HG03342 (cell line): Measurements from ENCODE around the gene ELP4.
A peak's percentile ranks its signal among the peaks of the same experiment; 100 is the strongest.
"Not testable (repeated sequence)": the region's sequence is repeated elsewhere in the genome, so short reads cannot be mapped to it uniquely, and the experiment has no call there.

ENCODE experiments used
- ATAC-seq: cut with Tn5 transposase; IDR thresholded peaks from one replicate; pipeline ENCODE4 v1.9.1; 2021; ENCODE audit warnings: mild to moderate bottlenecking, moderate library complexity; ENCODE audit not compliant: unreplicated experiment

ELP4 gene

DNA sequence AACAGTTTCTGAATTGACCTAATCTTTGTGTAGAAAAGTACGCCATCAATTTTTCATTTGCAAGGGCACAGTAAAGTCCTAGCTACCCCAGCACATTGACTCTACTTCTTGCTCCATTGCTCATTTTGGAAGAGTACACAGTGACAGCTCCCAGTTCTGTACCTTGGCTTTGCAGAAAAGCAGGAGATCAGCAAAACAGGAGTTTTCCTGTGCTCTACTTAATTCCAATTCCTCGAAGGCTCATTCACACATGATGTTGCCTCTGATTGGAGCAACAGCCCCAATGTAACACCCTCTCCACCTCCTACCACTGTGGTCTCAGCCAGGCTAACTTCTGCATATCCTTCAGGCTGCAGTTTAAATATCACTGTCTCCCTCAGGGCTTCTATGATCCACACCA is 182.9 kb downstream of the ELP4 start:
- no peak for ATAC-seq

DNA sequence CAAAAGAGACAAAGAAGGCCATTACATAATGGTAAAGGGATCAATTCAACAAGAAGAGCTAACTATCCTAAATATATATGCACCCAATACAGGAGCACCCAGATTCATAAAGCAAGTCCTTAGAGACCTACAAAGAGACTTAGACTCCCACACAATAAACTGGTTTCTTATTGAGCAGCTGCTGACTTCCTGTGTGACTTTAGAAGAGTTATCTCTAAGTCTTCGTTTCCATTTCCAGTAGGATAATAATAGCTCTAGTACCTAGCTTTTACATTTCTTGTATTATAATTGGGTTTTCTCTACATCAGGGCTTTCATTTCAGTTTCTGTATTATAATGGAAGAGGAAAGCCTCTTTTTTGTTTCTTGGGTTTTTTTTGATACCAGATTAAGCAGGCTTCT is 187.5 kb downstream of the ELP4 start:
- peak; percentile 97 for ATAC-seq

DNA sequence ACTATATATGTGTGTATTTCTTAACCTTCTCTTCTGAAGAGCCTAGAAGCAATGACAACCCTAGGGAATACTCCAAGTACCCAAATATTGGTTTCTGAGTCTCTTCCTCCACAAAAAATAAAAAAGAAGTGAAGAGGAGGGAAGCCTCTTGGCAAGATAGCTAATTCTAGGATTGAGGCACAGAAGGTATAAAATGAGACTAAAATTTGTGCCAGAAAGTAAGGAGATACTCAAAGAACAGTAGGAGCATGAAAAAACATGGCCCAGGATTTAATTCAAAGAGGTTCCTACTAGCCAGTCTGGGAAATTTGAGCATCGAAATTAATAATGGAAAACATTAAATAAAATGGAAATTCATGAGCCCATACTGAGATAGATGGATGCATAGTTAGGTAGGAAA is 189.5 kb downstream of the ELP4 start:
- ATAC-seq, result no peak

DNA sequence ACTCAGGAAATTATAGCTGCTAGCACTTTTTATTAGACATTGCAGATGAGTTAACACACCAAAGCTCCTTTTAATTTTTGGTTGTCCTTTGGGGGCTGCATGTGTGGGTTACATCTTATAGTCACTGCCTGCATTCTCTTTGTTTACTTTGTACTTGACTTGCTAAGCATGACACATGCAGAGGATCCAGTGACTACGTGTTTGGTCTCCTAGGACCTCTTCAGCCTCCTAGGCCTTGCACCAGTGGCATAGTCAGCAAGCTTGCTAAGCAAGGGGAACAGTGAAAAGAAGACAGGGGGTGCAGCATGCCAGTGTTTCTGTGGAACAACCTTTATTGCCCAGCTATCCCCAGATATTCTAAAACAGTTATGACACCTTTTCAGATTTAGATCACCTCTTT is 193.4 kb downstream of the ELP4 start:
- ATAC-seq, result no peak

DNA sequence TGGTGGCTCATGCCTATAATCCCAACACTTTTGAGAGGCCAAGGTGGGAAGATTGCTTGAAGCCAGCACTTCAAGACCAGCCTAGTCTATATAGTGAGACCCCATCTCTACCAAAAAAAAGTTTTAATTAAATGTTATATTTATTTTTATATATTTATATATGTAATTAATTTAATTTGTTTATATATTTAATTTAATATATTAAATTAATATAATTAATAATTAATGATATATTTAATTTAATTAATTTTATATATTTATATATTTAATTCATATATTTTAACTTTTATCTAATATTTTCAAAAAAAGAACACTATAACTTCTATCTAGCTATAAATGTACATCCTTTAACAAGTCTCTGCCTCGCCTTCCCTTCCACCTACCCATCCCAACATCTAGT is 196.8 kb downstream of the ELP4 start:
- ATAC-seq, result no peak

DNA sequence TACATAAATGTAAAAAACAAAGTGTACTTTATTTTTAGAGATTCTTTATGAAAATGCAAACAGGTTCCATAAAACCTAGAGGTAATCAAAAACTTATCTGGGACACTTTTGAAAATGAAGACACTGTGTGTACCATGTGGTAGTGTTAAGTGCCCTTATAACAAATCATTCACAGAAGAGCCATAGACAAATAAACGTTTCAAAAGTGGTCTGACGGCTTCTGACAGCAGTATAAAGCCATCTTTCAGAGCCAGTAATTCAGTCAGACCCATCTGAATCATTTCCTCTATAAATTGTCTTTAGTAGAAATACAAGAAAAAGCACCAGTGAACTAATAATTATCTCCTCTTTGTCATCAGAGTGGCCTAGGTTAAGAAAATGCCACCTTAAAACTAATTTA is 201.6 kb downstream of the ELP4 start:
- no peak for ATAC-seq

DNA sequence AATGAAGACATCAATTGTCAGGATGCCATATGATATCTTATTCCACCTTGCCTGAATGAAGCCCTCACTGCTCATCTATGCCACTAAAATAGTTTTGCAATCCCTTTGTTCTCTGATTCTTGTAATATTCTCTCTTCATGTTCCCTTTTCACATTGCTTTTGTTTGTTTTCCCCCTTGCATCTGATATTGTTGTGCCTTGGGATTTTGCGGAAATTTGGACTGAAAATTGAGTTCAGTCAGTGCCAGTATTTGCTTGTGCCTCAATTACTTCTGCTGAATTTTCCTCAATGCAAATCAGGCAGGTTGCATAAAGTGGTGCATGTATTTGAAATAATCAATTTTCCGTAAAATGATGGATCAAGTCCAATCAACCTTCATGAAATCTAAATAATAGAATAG is 203.3 kb downstream of the ELP4 start:
- ATAC-seq, result no peak

DNA sequence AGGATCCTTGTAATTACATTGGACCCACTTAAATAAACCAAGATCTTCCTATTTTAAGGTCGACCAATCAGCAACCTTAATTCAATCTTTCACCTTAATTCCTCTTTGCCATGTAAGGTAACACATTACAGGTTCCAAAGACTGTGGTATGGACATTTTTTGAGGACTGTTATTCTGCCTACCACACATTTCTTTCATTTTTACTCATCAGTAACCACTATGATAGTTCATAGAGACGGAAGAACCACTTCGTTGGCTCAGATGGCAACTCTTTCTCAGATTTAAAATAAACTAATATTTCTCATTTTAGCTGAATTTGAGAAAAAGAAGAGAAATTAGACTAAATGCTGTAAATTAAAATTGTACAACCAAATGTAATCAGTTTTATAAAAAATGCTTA is 205.3 kb downstream of the ELP4 start:
- ATAC-seq, result no peak

DNA sequence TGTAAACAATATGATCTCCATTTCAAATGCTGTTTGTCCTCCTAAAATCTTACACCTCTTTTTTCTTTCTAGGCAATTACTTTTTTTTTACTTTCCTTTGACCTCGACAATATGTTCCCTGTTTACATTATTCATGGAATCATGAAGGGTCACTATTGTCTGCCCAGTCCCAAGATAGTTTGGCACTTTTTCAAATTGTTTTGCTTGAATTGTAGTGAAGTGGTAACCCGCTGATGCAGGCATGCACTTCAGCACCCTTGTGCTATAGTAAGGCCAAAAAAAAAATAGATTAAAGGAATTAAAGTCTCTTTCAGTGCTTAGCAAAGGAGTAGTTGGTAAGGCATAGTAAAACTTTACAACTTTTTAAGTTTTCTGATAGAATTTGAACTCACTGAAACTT is 210.7 kb downstream of the ELP4 start:
- ATAC-seq, result no peak

DNA sequence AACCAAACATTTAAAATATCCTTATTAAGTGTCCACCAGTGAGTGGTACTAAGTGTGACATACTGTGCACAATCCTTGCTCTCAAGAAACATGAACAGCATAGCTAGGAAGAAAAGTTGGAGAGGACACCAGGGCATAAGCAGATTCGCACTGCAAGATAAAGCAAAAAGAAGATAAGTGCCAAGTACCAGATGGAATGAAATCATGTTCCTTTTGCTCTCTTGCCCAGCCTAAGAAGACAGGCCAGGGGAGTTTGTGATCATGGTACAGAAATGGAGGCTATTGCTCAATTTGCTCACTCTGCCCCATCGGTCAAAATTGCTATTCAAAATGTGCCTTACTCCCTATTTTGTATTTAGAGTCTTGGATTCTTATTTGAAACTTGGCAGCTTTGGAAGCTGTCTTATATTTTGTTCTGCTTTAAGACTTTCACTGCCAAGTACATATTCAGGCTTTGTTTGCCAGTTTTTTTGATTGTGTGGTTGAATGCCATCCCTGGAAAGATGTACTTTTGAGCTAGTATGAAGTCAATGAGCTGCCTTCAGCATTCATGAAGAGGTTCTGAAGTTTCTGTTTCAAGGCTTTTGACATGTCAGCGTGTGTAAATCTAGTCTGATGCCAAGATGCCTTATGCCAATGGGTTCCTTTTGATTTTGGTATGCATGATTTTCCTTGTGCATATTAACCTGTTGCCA is 211.3 kb downstream of the ELP4 start:
- no peak for ATAC-seq

DNA sequence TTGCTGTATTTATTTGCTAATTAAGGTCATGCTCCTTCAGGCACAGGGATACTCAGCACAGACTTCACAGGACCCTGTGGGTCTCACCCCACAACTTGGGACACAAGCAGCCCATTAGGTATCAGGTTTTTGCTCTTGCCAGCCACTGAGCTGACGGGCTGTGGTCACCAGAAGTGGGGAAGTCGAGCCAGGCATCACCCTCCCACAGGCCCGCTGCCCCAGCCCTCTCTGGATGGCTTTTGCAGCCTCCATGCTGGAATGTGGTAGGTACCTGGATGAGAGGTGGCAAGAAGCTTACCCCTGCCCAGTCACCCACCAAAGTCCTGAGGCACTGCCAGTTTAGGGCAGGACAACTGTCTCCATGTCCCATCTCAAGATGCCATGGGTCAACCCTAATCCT is 213.2 kb downstream of the ELP4 start:
- no peak for ATAC-seq

DNA sequence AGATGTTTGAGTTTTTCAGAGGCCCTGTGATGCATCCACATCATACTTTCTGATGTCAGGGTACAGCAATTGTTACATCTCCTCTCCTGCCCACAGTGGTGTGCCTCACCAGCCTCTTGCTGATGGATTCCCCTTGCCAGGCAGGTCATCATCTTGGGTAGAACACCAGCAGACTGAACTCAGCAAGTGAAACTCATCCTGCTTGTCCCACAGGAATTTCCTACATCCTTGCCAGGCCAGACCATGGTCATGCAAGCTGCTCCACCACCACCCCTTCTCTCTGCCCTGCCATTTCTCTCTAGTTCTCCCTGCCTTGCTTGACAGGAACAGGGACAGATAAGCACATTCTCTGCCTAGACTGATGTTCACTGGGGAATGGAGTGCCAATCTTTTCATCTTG is 215.6 kb downstream of the ELP4 start:
- ATAC-seq, result no peak

DNA sequence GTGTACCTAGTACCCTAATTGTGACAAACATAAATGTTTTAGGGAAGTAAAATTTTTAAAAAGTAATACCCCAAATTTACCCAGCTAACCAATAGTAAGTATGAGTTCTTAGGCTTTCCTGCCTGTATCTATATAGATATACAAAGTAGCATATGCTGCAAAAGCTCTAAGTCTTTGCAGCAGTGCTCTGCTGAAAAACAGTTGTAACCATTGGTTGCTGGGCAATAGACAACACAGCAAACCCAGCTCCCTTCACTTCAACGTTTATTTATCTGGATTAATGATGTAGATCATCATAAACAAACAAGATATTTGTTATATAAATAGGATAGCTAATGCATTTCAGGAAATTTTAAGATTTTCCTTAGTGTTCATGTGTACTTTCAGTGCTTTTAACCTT is 218.9 kb downstream of the ELP4 start:
- no peak for ATAC-seq

DNA sequence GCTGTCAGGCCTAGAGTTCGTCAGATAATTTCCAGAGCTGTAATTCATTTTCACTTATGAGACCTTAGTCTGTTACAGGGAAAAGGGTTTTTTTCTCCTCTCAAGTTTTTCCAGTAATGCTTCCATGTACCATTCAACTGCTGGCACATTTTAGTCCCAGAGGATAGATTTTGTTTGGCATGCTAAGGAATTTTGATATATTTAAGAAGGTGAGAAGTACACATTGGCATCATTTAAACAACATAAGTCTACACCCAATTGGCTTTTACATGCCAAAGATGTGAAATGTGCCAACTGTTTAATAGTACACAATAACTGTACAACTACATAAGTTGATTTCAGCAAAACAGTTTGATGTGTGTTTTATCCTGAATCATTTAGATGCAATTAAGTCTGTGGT is 230.6 kb downstream of the ELP4 start:
- no peak for ATAC-seq

DNA sequence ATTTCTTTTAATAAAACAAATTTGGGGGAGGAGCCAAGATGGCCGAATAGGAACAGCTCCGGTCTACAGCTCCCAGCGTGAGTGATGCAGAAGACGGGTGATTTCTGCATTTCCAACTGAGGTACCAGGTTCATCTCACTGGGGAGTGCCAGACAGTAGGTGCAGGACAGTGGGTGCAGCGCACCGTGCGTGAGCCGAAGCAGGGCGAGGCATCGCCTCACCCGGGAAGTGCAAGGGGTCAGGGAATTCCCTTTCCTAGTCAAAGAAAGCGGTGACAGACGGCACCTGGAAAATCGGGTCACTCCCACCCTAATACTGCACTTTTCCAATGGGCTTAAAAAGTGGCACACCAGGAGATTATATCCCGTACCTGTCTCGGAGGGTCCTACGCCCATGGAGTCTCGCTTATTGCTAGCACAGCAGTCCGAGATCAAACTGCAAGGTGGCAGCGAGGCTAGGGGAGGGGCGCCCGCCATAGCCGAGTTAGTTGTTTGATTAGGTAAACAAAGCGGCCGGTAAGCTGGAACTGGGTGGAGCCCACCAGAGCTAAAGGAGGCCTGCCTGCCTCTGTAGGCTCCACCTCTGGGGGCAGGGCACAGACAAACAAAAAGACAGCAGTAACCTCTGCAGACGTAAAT is 231.3 kb downstream of the ELP4 start:
- ATAC-seq, result not testable (repeated sequence)

DNA sequence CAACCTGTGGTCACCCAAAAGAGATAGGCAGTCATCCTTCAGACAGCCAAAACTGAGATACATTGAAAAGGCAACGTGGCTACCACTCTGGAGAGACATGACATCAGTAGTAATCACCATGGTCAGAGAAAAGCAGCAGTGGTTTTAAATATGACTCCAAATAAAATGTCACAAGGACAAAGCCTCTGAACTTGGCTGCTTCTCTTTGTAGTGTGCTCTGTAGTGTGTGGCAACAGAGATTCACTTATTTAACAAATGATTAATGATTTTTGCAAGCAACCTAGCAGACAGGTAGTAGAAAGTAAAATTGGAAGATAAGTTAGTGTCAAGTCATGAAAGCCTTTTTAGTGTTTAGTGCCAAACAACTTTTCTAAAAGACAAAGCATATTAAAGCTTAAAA is 238.0 kb downstream of the ELP4 start:
- ATAC-seq, result no peak

DNA sequence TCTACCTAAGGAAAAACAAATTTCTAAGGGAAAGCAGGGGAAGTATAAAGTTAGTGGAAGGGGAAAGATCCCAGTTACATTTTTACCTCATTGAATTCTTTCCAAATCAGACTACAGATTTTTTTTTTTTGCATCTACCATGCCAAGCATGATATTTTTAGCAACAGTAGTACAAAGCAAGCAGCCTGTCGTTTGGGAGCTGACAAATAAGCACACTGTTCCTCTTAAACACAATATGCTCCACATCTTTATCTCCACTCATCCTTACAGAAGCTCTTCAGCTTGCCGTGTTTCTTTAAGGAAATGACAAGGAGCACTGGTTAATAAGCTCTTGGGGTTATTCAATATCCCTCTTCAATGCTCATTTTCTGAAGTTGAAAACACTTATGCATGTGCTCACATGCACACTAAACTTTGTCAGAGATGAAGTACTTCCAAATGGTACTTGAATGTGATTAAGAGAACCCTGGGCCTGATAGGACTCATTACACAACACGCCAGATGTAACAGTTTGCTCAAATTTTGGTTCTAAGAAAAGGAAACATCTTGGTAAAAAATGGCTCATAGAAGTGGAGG is 247.8 kb downstream of the ELP4 start:
- no peak for ATAC-seq

DNA sequence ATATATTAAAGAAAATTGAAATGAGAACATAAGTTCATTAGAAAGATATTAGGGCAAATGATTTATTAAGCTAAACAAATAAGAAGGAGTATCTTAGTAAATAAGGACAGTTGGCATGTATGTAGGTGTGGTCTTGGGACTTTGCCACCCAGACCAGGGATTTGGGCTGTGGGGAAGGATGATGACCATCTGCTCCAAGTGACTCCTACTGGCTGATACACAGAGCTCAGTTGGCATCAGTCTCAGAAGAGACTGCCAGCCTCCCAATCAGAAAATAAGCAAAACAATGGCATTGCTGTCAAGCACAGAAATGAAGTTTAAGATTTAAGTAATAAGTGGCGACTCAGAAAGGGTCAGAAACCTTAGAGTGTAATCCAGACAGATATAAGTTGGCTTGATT is 252.1 kb downstream of the ELP4 start:
- ATAC-seq, result no peak

DNA sequence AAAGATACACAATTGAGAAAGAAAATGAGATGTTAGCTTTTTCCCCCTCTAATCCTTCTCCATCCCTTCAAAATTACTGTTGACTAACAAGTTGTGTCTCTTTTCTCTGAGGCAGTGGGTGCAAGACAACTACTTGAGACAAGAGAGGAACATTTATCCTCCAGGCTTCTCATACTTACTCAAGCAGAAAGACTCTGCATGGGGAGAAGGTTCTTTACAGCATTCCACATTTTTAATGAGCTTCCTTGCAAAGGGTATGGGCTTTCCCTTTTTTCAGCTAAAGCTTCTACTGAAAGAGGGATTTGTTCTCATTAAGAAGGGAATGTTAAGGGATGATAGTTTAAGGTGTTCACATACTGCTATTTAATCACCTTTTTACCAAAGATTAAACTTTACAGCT is 253.7 kb downstream of the ELP4 start:
- no peak for ATAC-seq

DNA sequence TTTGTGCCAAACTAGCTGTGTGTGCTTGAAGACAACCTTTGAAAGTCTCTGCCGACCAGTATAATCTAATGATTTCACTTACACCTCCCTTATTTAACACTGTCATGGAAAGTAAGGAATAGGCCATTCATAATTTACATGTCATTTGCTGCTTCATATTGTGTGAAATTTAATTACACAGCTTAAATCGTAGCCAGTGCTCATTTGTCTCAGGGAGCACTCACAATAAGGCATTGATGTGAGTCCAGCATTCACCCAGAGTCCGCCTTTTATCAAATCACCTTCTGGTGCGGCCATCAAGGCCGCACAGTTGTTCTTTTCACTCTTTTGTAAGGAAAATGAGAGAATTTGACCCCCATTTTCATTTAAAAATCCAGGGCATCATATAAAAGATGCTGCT is 254.7 kb downstream of the ELP4 start:
- ATAC-seq, result no peak

DNA sequence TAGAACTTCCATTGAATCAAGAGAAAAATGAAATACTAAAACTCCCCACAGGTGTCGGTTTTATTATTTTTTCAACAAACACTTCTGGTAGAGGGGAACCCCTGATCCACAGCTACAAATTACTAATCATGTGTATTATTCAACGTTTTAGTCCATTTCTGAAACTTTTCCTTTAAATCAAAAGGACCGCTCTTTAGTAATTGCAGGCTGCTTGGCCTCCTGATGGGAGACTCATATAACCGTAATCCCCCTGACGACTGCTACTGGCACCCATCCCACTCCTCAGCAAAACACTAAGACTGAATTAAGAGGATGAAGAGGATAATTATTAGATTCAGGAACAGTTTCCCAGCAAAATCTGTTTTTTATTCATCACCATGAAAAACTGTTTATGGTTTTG is 255.2 kb downstream of the ELP4 start:
- no peak for ATAC-seq

DNA sequence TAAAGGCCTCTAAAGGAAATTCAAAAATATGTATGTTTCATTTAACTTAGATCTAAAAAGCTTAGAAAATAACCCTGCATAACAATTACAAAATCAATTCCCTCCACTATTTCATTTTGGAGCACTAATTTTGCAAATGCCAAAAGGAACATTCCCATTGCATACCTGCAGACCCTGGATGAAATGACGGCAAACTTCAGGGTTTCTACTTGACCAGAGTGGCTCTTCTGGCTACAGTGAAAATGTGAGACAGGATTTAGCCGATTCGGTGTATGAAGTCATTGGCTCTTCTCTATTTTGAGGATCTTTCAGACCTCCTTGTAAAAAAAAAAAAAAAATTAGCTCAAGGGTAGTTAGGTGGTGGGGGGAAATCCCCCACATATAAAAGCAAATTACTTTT is 257.5 kb downstream of the ELP4 start:
- ATAC-seq, result no peak

DNA sequence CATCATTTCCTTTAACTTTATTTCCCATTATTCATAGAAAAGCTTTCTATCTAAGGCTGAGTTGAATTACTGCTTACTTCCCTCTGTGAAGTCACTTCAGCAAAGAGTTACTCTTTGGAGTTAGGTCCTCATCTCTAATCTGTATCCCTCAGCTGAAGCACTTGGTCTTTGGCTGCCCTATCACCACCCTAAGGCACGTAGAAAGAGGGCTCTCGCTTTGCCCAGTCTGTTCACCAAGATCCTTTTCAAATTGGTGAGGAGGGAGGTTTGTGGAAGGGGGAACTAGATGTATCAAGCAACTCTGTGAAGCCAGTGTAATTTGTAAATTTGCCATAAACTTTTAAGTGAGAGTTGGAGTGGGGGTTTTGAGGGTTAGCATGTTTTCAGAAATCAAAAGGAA is 258.1 kb downstream of the ELP4 start:
- ATAC-seq, result no peak
